Esophagus muscularis mucosa (tissue), 3 donors: ENCODE results near the gene CCDC137.

Experiments
- CTCF ChIP-seq, 3 experiments: fragments of 200-600 bp in 2 of 3; fragments of 450-650 bp in 1 of 3; sonication (generic) in 2 of 3; IDR thresholded peaks; one replicate each; pipeline ENCODE4 v1.5.1; 2017 to 2019; ENCODE audit warnings: antibody characterized with exemption in 3 of 3, mild to moderate bottlenecking in 2 of 3, moderate library complexity in 1 of 3
- POLR2A ChIP-seq: fragments of 450-650 bp; IDR thresholded peaks from one replicate; pipeline ENCODE4 v1.6.1; 2017; ENCODE audit warnings: antibody characterized with exemption, moderate library complexity, mild to moderate bottlenecking, low read depth
- POLR2AphosphoS5 ChIP-seq, 2 donors: sonication (generic); formaldehyde crosslinking; IDR thresholded peaks; one replicate each; pipeline ENCODE4 v1.6.1; 2017; ENCODE audit warnings: antibody characterized with exemption in 2 of 2

DNA sequence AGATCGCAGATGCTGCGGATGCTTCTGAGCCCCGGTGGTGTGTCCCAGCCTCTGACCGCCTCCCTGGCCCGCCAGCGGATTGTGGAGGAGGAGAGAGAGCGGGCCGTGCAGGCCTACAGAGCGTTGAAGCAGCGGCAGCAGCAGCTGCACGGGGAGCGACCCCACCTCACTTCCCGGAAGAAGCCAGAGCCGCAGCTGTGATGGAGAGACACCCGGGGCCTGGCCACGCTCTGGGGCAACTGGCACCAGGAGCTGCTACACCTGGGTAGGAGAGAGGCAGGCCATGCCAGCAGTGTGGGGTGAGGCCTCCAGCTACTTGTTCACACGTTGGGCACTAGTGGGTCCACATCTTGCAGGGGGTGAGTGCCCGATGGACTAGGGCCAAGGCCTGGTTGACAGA, 6.0 kb downstream of the CCDC137 start:
- no peak for TF ChIP-seq CTCF (IDR thresholded peaks at IDR 0.05)
- TF ChIP-seq POLR2AphosphoS5 (IDR thresholded peaks at IDR 0.05), result no peak
- TF ChIP-seq POLR2A, result no peak
